Transverse colon (tissue), 4 donors: ENCODE data around the gene METTL8. TPM values are rescaled to one million over a fixed set of nuclear protein-coding genes. Genes with fewer than 3 reads are reported as not detected.

Experiments
- DNase-seq: peaks from one replicate; pipeline ENCODE4 v3.0.0-alpha.2; 2019
- H3K27ac ChIP-seq, 4 donors: fragments of 200-600 bp; sonication (generic); 2 replicates each; pipeline ENCODE4 v1.5.1; 2016 to 2018; ENCODE audit warnings: inconsistent platforms in 4 of 4
- H3K27me3 ChIP-seq: fragments of 200-600 bp; sonication (generic); 2 replicates; pipeline ENCODE4 v1.5.1; 2017; ENCODE audit warnings: inconsistent platforms
- H3K36me3 ChIP-seq, 4 donors: fragments of 200-600 bp; sonication (generic); 2 replicates each; pipeline ENCODE4 v1.5.1; 2017 to 2019; ENCODE audit warnings: inconsistent platforms in 4 of 4
- H3K4me1 ChIP-seq, 4 donors: fragments of 200-600 bp; sonication (generic); 2 replicates each; pipeline ENCODE4 v1.5.1; 2017 to 2020; ENCODE audit warnings: inconsistent platforms in 4 of 4
- H3K4me3 ChIP-seq, 4 donors: fragments of 200-600 bp; sonication (generic); 1 replicate in 1 of 4; 2 replicates in 3 of 4; pipeline versions ENCODE4 v1.5.1 to v1.6.1; 2017 to 2019; ENCODE audit warnings: inconsistent platforms in 4 of 4
- H3K9me3 ChIP-seq, 2 donors: fragments of 200-600 bp; sonication (generic); 2 replicates each; pipeline ENCODE4 v1.5.1; 2017 to 2019; ENCODE audit warnings: inconsistent platforms in 2 of 2
- EP300 ChIP-seq: sonication (generic); formaldehyde crosslinking; IDR thresholded peaks from one replicate; pipeline ENCODE4 v1.6.1; 2017; ENCODE audit warnings: antibody characterized with exemption, low read depth
- POLR2A ChIP-seq: fragments of 450-650 bp; IDR thresholded peaks from one replicate; pipeline ENCODE4 v1.6.1; 2016; ENCODE audit warnings: antibody characterized with exemption, mild to moderate bottlenecking, moderate library complexity
- POLR2AphosphoS5 ChIP-seq, 3 donors: sonication (generic); formaldehyde crosslinking; IDR thresholded peaks; one replicate each; pipeline ENCODE4 v1.6.1; 2016; ENCODE audit warnings: antibody characterized with exemption in 3 of 3
- WGBS, 2 donors: methylation state at CpG; one replicate each; pipeline ENCODE4 v1.1.5; 2018; ENCODE audit warnings: low coverage in 1 of 2; 5-methylcytosine and 5-hydroxymethylcytosine counted together
- in situ Hi-C, 4 donors: fragments of 200-750 bp; cut with MboI; loops; one replicate each; pipeline versions ENCODE4 v1.15.0 to v1.15.1; 2017; ENCODE audit warnings: low sequenced_read_pairs in 3 of 4, low pct_ligation_motif_present in 1 of 4, low pct_unique_long_range_greater_than_20kb in 1 of 4
- intact Hi-C: fragments of 100-400 bp; cut with DNase I; formaldehyde crosslinking; loops from one replicate; pipeline ENCODE4 v1.15.1; 2023; ENCODE audit warnings: low total_unique reads
- total RNA-seq, 4 donors: library from RNA; depleted of rRNA; stranded (reverse); fragments of >200 nt; gene quantifications; one replicate each; pipeline ENCODE4 v1.1.0, GENCODE V29; 2016
- TF ChIP-seq, protein P1 (sequence below), 5 experiments: fragments of 200-600 bp in 3 of 5; fragments of 450-650 bp in 2 of 5; sonication (generic) in 3 of 5; IDR thresholded peaks; 1 replicate in 2 of 5; 2 replicates in 3 of 5; pipeline ENCODE4 v1.5.1; 2016 to 2017; ENCODE audit warnings: antibody characterized with exemption in 5 of 5, inconsistent platforms in 3 of 5, mild to moderate bottlenecking in 2 of 5, moderate library complexity in 1 of 5

Gene METTL8
- total RNA-seq, 4 donors from 2014 or later = 6.7 to 64.5 (median 22.1) TPM

DNA sequence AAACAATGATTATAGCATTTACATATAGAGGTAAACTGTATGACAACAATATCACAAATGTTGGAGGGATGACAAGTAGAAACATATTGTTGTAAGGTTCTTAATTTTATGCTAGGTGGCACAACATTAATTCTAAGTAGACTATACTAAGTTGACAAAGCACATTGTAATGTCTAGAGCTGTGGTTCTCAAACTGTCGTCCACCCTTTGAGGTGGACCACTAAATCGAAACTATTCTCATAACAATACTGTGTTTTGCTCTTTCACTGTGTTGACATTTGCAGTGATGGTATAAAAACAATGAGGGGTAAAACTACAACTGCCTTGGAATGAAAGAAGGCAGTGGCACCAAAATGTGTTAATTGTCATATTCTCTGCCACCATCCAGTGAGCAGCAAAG lies 66.1 kb downstream of the METTL8 start:
- no peak for TF ChIP-seq EP300
- TF ChIP-seq, protein P1, sequence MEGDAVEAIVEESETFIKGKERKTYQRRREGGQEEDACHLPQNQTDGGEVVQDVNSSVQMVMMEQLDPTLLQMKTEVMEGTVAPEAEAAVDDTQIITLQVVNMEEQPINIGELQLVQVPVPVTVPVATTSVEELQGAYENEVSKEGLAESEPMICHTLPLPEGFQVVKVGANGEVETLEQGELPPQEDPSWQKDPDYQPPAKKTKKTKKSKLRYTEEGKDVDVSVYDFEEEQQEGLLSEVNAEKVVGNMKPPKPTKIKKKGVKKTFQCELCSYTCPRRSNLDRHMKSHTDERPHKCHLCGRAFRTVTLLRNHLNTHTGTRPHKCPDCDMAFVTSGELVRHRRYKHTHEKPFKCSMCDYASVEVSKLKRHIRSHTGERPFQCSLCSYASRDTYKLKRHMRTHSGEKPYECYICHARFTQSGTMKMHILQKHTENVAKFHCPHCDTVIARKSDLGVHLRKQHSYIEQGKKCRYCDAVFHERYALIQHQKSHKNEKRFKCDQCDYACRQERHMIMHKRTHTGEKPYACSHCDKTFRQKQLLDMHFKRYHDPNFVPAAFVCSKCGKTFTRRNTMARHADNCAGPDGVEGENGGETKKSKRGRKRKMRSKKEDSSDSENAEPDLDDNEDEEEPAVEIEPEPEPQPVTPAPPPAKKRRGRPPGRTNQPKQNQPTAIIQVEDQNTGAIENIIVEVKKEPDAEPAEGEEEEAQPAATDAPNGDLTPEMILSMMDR (IDR thresholded peaks at IDR 0.05) = no peak
- TF ChIP-seq POLR2A = no peak
- TF ChIP-seq POLR2AphosphoS5 (IDR thresholded peaks at IDR 0.05) = no peak
- no peaks in the 10 kb centered on the region for H3K36me3 ChIP-seq
- H3K9me3 ChIP-seq = peaks cover 0 to 5% of the 10 kb centered on the region in 2 donors
- H3K4me1 ChIP-seq = no peaks in the 10 kb centered on the region
- H3K27me3 ChIP-seq = no peaks in the 10 kb centered on the region
- no peak overlapping the region for H3K27ac ChIP-seq
- no peak overlapping the region for H3K4me3 ChIP-seq
- no peak for DNase-seq
- intact Hi-C loops = no loop called here
- in situ Hi-C loops = no loop called here
- 89% methylated on average over 2 of the region's 2 CpGs; no CpG with 5 or more reads in 1 of the 2 donors for WGBS, 2 donors

DNA sequence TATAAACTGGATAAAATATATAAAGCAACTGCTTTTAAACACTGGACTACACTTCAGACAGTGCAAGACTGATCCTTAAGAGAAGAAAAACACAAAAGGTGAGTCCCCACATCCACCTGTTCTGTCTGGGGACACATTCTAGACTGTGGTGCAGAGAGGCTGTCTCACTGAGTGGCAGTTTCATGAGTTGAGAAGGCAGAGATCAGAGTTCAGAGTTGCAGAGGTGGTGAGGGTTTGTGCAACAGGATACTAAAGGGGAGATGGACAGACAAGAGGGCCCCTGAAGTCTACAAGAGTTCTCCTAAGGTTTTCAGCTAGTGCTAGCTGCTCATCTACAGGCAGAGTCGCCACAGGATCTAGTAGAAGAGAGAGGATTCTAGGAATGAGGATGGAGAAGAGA lies 68.0 kb downstream of the METTL8 start:
- H3K27ac ChIP-seq = no peak overlapping the region
- no peak for DNase-seq
- intact Hi-C loops (no loop called here), in situ Hi-C loops (no loop called here)
- H3K9me3 ChIP-seq = peaks cover 0 to 5% of the 10 kb centered on the region in 2 donors
- no peaks in the 10 kb centered on the region for H3K36me3 ChIP-seq
- H3K4me1 ChIP-seq = no peaks in the 10 kb centered on the region
- TF ChIP-seq POLR2AphosphoS5 (IDR thresholded peaks at IDR 0.05) (no peak), EP300 (no peak), POLR2A (no peak)
- TF ChIP-seq, protein P1 (IDR thresholded peaks at IDR 0.05) = no peak
- H3K4me3 ChIP-seq = no peak overlapping the region
- WGBS, 2 donors = 89 to 100% methylated on average over 1 of the region's 1 CpG
- H3K27me3 ChIP-seq = no peaks in the 10 kb centered on the region

DNA sequence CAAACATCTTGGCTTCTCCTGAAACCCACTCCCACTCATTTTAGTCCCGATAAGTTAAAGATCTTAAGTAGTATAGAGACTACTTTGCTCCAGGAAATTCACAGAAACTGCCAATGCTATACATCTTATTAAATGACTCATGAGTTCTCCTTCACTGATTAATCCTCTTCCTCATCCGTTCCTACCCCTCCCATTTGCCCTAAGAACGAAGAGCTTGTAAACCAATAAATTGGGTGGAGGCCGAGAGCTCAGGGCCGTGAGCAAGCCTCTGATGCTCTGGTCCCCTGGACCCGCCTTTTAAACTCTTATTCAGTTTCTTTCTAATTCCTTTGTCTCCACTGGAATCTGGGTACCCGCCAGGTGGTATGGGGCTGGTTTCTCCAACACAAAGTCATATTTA lies 68.6 kb downstream of the METTL8 start:
- Histone ChIP-seq H3K27me3 (no peaks in the 10 kb centered on the region), H3K36me3 (no peaks in the 10 kb centered on the region), H3K9me3 (peaks cover 0 to 5% of the 10 kb centered on the region in 2 donors), H3K27ac (peak overlapping the region in 3 of 4 donors; percentile 25 to 50 (median 42)), H3K4me1 (no peaks in the 10 kb centered on the region), H3K4me3 (no peak overlapping the region)
- 47 to 76% methylated on average over 6 to 7 of the region's 7 CpGs for WGBS, 2 donors
- in situ Hi-C loops = no loop called here
- intact Hi-C loops = no loop called here
- peak; percentile 34 for DNase-seq
- no peak for TF ChIP-seq POLR2AphosphoS5 (IDR thresholded peaks at IDR 0.05)
- no peak for TF ChIP-seq POLR2A
- TF ChIP-seq, protein P1 (IDR thresholded peaks at IDR 0.05) = no peak
- no peak for TF ChIP-seq EP300

DNA sequence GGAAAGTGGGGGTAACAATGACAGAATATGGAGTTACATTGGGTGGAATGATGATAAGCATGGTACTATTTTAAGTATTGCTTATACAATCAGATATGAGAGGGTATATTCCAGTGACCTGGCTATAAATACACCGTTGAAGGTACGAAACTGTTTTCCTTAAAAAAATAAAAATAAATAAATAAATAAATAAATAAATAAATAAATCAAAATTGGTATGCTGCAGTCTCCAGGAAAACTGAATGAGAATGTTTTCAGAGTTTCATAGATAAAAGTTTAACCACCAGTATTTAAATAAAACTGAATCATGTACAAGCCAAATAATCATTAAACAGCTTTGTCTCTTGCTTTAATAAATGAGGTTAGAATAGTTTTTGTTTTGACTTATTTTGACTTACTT lies 71.4 kb downstream of the METTL8 start:
- Histone ChIP-seq H3K27ac (no peak overlapping the region), H3K4me3 (no peak overlapping the region), H3K4me1 (no peaks in the 10 kb centered on the region), H3K36me3 (peaks cover 0 to 10% (median 0%) of the 10 kb centered on the region in 4 donors), H3K27me3 (no peaks in the 10 kb centered on the region), H3K9me3 (peaks cover 0 to 5% of the 10 kb centered on the region in 2 donors)
- 93 to 100% methylated on average over 2 of the region's 2 CpGs for WGBS, 2 donors
- TF ChIP-seq, protein P1 (IDR thresholded peaks at IDR 0.05) = no peak
- no peak for TF ChIP-seq POLR2AphosphoS5 (IDR thresholded peaks at IDR 0.05)
- TF ChIP-seq EP300 = no peak
- TF ChIP-seq POLR2A = no peak
- intact Hi-C loops (no loop called here), in situ Hi-C loops (no loop called here)
- DNase-seq = no peak
